Endothelial cell of umbilical vein (primary cell): ENCODE results near the gene BLTP3A. TPM values are rescaled to one million over a fixed set of nuclear protein-coding genes. Genes with fewer than 3 reads are reported as not detected.

Experiments used
- BruUV-seq: library from RNA; stranded (reverse); fragments of 400-500 nt; replicated peaks from 2 replicates; lab custom pipeline; 2021; lab: Mats Ljungman, UMichigan
- CTCF ChIA-PET: fragments of 300-600, 350-600 bp; sonication (Branson Sonifier 250); formaldehyde crosslinking; loops from one replicate; lab custom pipeline; 2021; ENCODE audit warnings: antibody characterized with exemption, inconsistent platforms; lab: Charles Lee
- POLR2A ChIA-PET: fragments of 300-600, 350-600 bp; sonication (Branson Sonifier 250); formaldehyde crosslinking; loops from one replicate; lab custom pipeline; 2021; ENCODE audit warnings: antibody characterized with exemption, inconsistent platforms; lab: Charles Lee
- DNase-seq: peaks from one replicate; pipeline ENCODE4 v3.0.0-alpha.2; 2011; ENCODE audit warnings: low read depth, low spot score
- FAIRE-seq: peaks from 2 replicates; lab custom pipeline; 2011; peaks lifted over from hg19 to GRCh38; lab: Jason Lieb, UNC
- H2AFZ ChIP-seq: 2 replicates; pipeline ENCODE4 v1.6.0; 2012; ENCODE audit warnings: low read depth, low read length, control low read depth, inconsistent platforms
- H3K27ac ChIP-seq: 2 replicates; pipeline ENCODE4 v1.5.1; 2011; ENCODE audit warnings: low read depth, mild to moderate bottlenecking, control low read depth, low read length, moderate library complexity; ENCODE audit not compliant: insufficient read depth
- H3K27me3 ChIP-seq, 2 experiments: 2 replicates each; pipeline versions ENCODE4 v1.6.0 to v1.6.1; 2011; ENCODE audit warnings: low read length in 2 of 2, mixed read lengths in 1 of 2; ENCODE audit not compliant: control insufficient read depth in 2 of 2, insufficient read depth in 2 of 2
- H3K36me3 ChIP-seq, 2 experiments: 2 replicates in 1 of 2; 3 replicates in 1 of 2; pipeline ENCODE4 v1.5.1; 2011; ENCODE audit warnings: low read length in 2 of 2, mild to moderate bottlenecking in 1 of 2, moderate library complexity in 1 of 2; ENCODE audit not compliant: control insufficient read depth in 2 of 2, insufficient read depth in 2 of 2; ENCODE audit errors: extremely low read depth in 1 of 2
- H3K4me1 ChIP-seq: 3 replicates; pipeline ENCODE4 v1.5.1; 2011; ENCODE audit warnings: mild to moderate bottlenecking, low read length; ENCODE audit not compliant: control insufficient read depth, insufficient read depth; ENCODE audit errors: extremely low read depth
- H3K4me2 ChIP-seq: 2 replicates; pipeline ENCODE4 v1.6.1; 2011; ENCODE audit warnings: low read length, control low read depth, mixed read lengths; ENCODE audit not compliant: insufficient read depth
- H3K4me3 ChIP-seq, 3 experiments: fragments of 200-600 bp in 1 of 3; sonication (generic), shearing (Covaris generic) in 1 of 3; replicated peaks in 1 of 3; 2 replicates each; pipeline ENCODE4 v1.5.1; 2011 to 2016; ENCODE audit warnings: control low read depth in 3 of 3, low read length in 3 of 3, mild to moderate bottlenecking in 2 of 3, inconsistent platforms in 1 of 3, low read depth in 1 of 3, moderate library complexity in 1 of 3; ENCODE audit not compliant: insufficient read depth in 1 of 3
- H3K79me2 ChIP-seq: 2 replicates; pipeline ENCODE4 v1.6.0; 2012; ENCODE audit warnings: low read length, inconsistent platforms; ENCODE audit not compliant: control insufficient read depth, insufficient read depth
- H3K9ac ChIP-seq: replicated peaks from 2 replicates; pipeline ENCODE3; 2011; ENCODE audit warnings: low read length, control low read depth; ENCODE audit not compliant: insufficient read depth; ENCODE audit errors: extremely low read depth
- H3K9me1 ChIP-seq: replicated peaks from 3 replicates; pipeline ENCODE4 v1.6.0; 2011; ENCODE audit warnings: mild to moderate bottlenecking, low read length; ENCODE audit not compliant: control insufficient read depth, insufficient read depth; ENCODE audit errors: extremely low read depth
- H3K9me3 ChIP-seq: replicated peaks from 2 replicates; pipeline ENCODE4 v1.5.1; 2012; ENCODE audit warnings: low read length, inconsistent platforms; ENCODE audit not compliant: control insufficient read depth, insufficient read depth
- H4K20me1 ChIP-seq: replicated peaks from 2 replicates; pipeline ENCODE3; 2011; ENCODE audit warnings: mild to moderate bottlenecking, low read length; ENCODE audit not compliant: control insufficient read depth, insufficient read depth; ENCODE audit errors: extremely low read depth
- EZH2 ChIP-seq: IDR thresholded peaks from 2 replicates; pipeline ENCODE4 v1.6.1; 2012; ENCODE audit warnings: borderline replicate concordance, low read depth, mild to moderate bottlenecking, moderate library complexity, low read length, inconsistent platforms; ENCODE audit not compliant: severe bottlenecking
- FOS ChIP-seq: IDR thresholded peaks from 2 replicates; pipeline ENCODE4 v1.6.1; 2011; ENCODE audit warnings: mild to moderate bottlenecking, low read length, moderate library complexity, borderline replicate concordance; ENCODE audit not compliant: insufficient read depth
- GATA2 ChIP-seq: IDR thresholded peaks from 2 replicates; pipeline ENCODE4 v1.7.0; 2011; ENCODE audit warnings: low read depth, mild to moderate bottlenecking, moderate library complexity, mixed read lengths, low read length; ENCODE audit not compliant: insufficient read length, insufficient read depth
- JUN ChIP-seq: IDR thresholded peaks from 2 replicates; pipeline ENCODE4 v1.6.1; 2011; ENCODE audit warnings: borderline replicate concordance, low read depth; ENCODE audit not compliant: insufficient read length, insufficient read depth
- MYC ChIP-seq: IDR thresholded peaks from one replicate; pipeline ENCODE4 v1.6.1; 2011; ENCODE audit warnings: mild to moderate bottlenecking, low read depth, low read length
- POLR2A ChIP-seq: IDR thresholded peaks from 2 replicates; pipeline ENCODE4 v1.6.1; 2012; ENCODE audit warnings: low read depth, mild to moderate bottlenecking, control low read depth, low read length
- POLR2AphosphoS5 ChIP-seq: IDR thresholded peaks from 2 replicates; pipeline ENCODE4 v1.6.1; 2012; ENCODE audit warnings: low read depth, mild to moderate bottlenecking, control low read depth, low read length, moderate library complexity; ENCODE audit not compliant: insufficient read depth
- dilution Hi-C: fragments of 300-500 bp; cut with MboI; formaldehyde crosslinking; loops from one replicate; pipeline ENCODE4 v1.15.0; 2019; ENCODE audit warnings: low sequenced_read_pairs; ENCODE audit not compliant: extremely low pct_ligation_motif_present
- intact Hi-C: fragments of 100-400 bp; cut with micrococcal nuclease; formaldehyde crosslinking; loops from one replicate; pipeline ENCODE4 v1.10.0; 2022
- polyA plus RNA-seq, 4 experiments: library from polyadenylated mRNA; depleted of rRNA in 3 of 4; stranded (reverse) in 3 of 4; unstranded in 1 of 4; fragments of >200 nt; gene quantifications; 2 replicates each; pipeline versions ENCODE4 v1.2.1 to v1.2.3, GENCODE V29; 2011 to 2012; ENCODE audit warnings: missing spikeins in 1 of 4
- small RNA-seq: library from RNA; depleted of rRNA; stranded (forward); fragments of <200 nt; gene quantifications from one replicate; pipeline ENCODE3, GENCODE V24; 2012; ENCODE audit warnings: low replicate concordance, low read depth; ENCODE audit not compliant: insufficient read depth, insufficient read length
- total RNA-seq: library from RNA; stranded (reverse); gene quantifications from 2 replicates; pipeline ENCODE4 v1.2.3, GENCODE V29; 2021
- TF ChIP-seq, protein P1 (sequence below), 2 donors: IDR thresholded peaks; 1 replicate in 1 of 2; 2 replicates in 1 of 2; pipeline ENCODE4 v1.5.1; 2011; ENCODE audit warnings: low read length in 2 of 2, mild to moderate bottlenecking in 2 of 2, moderate library complexity in 2 of 2, control low read depth in 1 of 2, inconsistent platforms in 1 of 2, low read depth in 1 of 2; ENCODE audit not compliant: insufficient read depth in 1 of 2; ENCODE audit errors: extremely low read depth in 1 of 2
- TF ChIP-seq, protein P2 (sequence below): IDR thresholded peaks from 2 replicates; pipeline ENCODE4 v1.6.1; 2011; ENCODE audit not compliant: insufficient read depth, insufficient read length

BLTP3A gene
- total and polyA plus RNA-seq, 2 donors (not counting 3 experiments of a cell fraction or from before 2014, with no cell fraction given), result 4.6 to 9.3 TPM

DNA sequence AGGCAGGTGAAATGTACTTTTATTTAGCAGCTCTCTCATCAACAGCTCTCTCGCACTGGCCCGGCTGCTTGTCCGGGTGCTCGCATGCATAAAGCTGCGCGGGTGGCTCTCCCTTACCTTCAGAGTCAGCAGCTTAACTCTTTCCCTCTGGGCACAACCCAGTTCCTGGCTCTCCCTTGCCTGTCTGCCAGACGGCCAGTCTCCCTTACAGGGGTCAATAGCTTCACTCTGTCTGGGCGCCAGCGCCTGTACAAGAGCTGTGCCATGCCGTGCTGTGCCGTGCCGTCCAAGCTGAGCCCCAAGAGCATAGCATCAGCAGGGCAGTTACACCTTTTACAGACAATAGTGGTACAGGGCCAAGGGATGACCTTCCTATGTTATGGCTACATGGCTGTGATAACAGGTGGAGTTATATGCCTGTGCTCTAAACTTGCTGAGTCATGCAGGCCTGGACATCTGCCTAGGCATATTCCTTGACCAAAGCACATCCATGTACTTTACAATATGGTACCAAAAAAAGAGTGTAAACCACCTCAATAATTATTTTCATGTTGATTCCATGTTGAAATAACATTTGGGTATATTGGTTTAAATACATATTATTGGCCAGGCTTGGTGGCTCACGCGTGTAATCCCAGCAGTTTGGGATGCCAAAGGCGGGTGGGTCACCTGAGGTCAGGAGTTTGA lies 47.9 kb downstream of the BLTP3A start:
- Histone ChIP-seq H3K27ac (no peak overlapping the region), H4K20me1 (no peaks in the 10 kb centered on the region), H3K9ac (no peak overlapping the region), H3K4me3 (no peak overlapping the region), H3K9me3 (no peaks in the 10 kb centered on the region), H3K79me2 (no peaks in the 10 kb centered on the region), H3K9me1 (no peaks in the 10 kb centered on the region), H3K4me2 (no peak overlapping the region), H3K4me1 (no peaks in the 10 kb centered on the region), H3K36me3 (peaks cover 0 to 6% of the 10 kb centered on the region in 2 experiments), H2AFZ (no peak overlapping the region), H3K27me3 (no peaks in the 10 kb centered on the region)
- CTCF ChIA-PET, result no interaction called here
- TF ChIP-seq MYC, result no peak
- no peak for TF ChIP-seq GATA2
- TF ChIP-seq, protein P1, sequence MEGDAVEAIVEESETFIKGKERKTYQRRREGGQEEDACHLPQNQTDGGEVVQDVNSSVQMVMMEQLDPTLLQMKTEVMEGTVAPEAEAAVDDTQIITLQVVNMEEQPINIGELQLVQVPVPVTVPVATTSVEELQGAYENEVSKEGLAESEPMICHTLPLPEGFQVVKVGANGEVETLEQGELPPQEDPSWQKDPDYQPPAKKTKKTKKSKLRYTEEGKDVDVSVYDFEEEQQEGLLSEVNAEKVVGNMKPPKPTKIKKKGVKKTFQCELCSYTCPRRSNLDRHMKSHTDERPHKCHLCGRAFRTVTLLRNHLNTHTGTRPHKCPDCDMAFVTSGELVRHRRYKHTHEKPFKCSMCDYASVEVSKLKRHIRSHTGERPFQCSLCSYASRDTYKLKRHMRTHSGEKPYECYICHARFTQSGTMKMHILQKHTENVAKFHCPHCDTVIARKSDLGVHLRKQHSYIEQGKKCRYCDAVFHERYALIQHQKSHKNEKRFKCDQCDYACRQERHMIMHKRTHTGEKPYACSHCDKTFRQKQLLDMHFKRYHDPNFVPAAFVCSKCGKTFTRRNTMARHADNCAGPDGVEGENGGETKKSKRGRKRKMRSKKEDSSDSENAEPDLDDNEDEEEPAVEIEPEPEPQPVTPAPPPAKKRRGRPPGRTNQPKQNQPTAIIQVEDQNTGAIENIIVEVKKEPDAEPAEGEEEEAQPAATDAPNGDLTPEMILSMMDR (IDR thresholded peaks at IDR 0.05; ENCODE audit: extremely low read depth in 1 of 2, insufficient read depth in 1 of 2, low read depth in 1 of 2, low read length in 2 of 2), result no peak
- no peak for TF ChIP-seq JUN
- TF ChIP-seq POLR2AphosphoS5, result no peak
- no peak for TF ChIP-seq EZH2
- no peak for TF ChIP-seq FOS
- TF ChIP-seq, protein P2, sequence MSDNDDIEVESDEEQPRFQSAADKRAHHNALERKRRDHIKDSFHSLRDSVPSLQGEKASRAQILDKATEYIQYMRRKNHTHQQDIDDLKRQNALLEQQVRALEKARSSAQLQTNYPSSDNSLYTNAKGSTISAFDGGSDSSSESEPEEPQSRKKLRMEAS, result no peak
- no peak for TF ChIP-seq POLR2A
- intact Hi-C loops, result no loop called here
- dilution Hi-C loops, result no loop called here
- POLR2A ChIA-PET, result interaction anchor here (0.6 kb wide), 1 partner anchor 236 kb away, joined by 4 read pairs; no protein-coding TSS in a partner anchor
- DNase-seq (no peak), FAIRE-seq (no peak)
- no TSS peak for BruUV-seq

Small RNA genes lying within 50 kb of the gene (small RNA-seq; reads per million reads assigned to genes)
- gene RF00019, result not detected

Other genes with a start within 250 kb of the BLTP3A start
- gene SPDEF, start 235.8 kb upstream of the BLTP3A start, total RNA-seq, result not detected in 2 replicates
- not detected in 2 replicates for gene SPDEF, start 235.8 kb upstream of the BLTP3A start, polyA plus RNA-seq
- 47.0 and 48.9 TPM in 2 replicates for gene ILRUN, start 95.3 kb upstream of the BLTP3A start, total RNA-seq
- gene ILRUN, start 95.3 kb upstream of the BLTP3A start, polyA plus RNA-seq, result 27.7 and 30.5 TPM in 2 replicates
- gene SNRPC, start 34.6 kb upstream of the BLTP3A start, total RNA-seq, result 137 and 141 TPM in 2 replicates
- gene SNRPC, start 34.6 kb upstream of the BLTP3A start, polyA plus RNA-seq, result 287 and 306 TPM in 2 replicates
- gene TAF11, start 96.0 kb downstream of the BLTP3A start, total RNA-seq, result 37.1 and 41.0 TPM in 2 replicates
- gene TAF11, start 96.0 kb downstream of the BLTP3A start, polyA plus RNA-seq, result 25.2 and 30.7 TPM in 2 replicates
- 20.7 and 26.1 TPM in 2 replicates for gene ANKS1A, start 97.2 kb downstream of the BLTP3A start, total RNA-seq
- 6.7 and 8.9 TPM in 2 replicates for gene ANKS1A, start 97.2 kb downstream of the BLTP3A start, polyA plus RNA-seq